Gastrocnemius medialis (tissue), 4 donors: ENCODE results near the gene RTP5.

ENCODE experiments used
- POLR2A ChIP-seq, 2 donors: fragments of 450-650 bp; IDR thresholded peaks; one replicate each; pipeline ENCODE4 v1.6.1; 2017; ENCODE audit warnings: antibody characterized with exemption in 2 of 2, mild to moderate bottlenecking in 2 of 2, moderate library complexity in 2 of 2
- TF ChIP-seq, protein P1 (sequence below), 5 experiments: fragments of 450-650 bp in 3 of 5; fragments of 200-600 bp in 2 of 5; sonication (generic) in 2 of 5; IDR thresholded peaks in 4 of 5; conservative IDR thresholded peaks in 1 of 5; 1 replicate in 4 of 5; 2 replicates in 1 of 5; pipeline ENCODE4 v1.5.1; 2016 to 2019; ENCODE audit warnings: antibody characterized with exemption in 5 of 5, mild to moderate bottlenecking in 3 of 5, moderate library complexity in 3 of 5

DNA sequence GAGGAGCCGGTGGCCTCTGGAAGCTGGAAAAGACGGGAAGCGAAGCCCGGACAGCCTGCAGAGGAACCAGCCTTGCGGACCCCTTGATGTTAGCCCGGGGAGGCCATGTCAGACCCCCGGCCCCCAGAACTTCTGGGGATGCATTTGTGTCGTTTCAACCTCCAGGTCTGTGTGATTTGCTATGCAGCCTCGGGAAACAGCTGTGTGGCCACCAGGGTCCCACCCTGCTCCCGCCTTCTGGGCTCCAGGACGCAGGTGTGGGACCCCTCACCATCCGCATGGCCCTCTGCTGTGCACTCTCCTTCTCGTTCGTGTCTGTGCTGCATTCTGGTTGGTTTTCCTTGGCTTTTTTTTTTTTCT, 47.3 kb upstream of the RTP5 start:
- TF ChIP-seq, protein P1, sequence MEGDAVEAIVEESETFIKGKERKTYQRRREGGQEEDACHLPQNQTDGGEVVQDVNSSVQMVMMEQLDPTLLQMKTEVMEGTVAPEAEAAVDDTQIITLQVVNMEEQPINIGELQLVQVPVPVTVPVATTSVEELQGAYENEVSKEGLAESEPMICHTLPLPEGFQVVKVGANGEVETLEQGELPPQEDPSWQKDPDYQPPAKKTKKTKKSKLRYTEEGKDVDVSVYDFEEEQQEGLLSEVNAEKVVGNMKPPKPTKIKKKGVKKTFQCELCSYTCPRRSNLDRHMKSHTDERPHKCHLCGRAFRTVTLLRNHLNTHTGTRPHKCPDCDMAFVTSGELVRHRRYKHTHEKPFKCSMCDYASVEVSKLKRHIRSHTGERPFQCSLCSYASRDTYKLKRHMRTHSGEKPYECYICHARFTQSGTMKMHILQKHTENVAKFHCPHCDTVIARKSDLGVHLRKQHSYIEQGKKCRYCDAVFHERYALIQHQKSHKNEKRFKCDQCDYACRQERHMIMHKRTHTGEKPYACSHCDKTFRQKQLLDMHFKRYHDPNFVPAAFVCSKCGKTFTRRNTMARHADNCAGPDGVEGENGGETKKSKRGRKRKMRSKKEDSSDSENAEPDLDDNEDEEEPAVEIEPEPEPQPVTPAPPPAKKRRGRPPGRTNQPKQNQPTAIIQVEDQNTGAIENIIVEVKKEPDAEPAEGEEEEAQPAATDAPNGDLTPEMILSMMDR (IDR thresholded peaks at IDR 0.05 in 4 of 5, conservative IDR thresholded peaks at IDR 0.05 in 1 of 5): no peak
- TF ChIP-seq POLR2A (IDR thresholded peaks at IDR 0.05): no peak
